Right cardiac atrium (tissue), 5 donors: ENCODE results near the gene PPP1R1B. TPM values are rescaled to one million over a fixed set of nuclear protein-coding genes. Genes with fewer than 3 reads are reported as not detected.

Source experiments
- ATAC-seq, 2 donors: fragments of 200-7000 bp; cut with Tn5 transposase; one replicate each; pipeline versions ENCODE4 v1.8.0 to v1.9.1; 2020; ENCODE audit warnings: moderate library complexity in 2 of 2, mild to moderate bottlenecking in 1 of 2
- DNase-seq, 3 donors: peaks; one replicate each; pipeline ENCODE4 v3.0.0-alpha.2; 2020
- H3K27ac ChIP-seq: one replicate; pipeline ENCODE4 v1.5.1; 2013; ENCODE audit warnings: mild to moderate bottlenecking, low read length, control low read depth, moderate library complexity
- H3K27me3 ChIP-seq: one replicate; pipeline ENCODE4 v1.6.1; 2013; ENCODE audit not compliant: control insufficient read depth, insufficient read depth
- H3K4me1 ChIP-seq: one replicate; pipeline ENCODE4 v1.6.1; 2013; ENCODE audit warnings: low read length; ENCODE audit not compliant: control insufficient read depth, insufficient read depth
- H3K4me3 ChIP-seq: one replicate; pipeline ENCODE4 v1.5.1; 2013; ENCODE audit warnings: low read length, control low read depth
- H3K9me3 ChIP-seq: one replicate; pipeline ENCODE4 v1.6.1; 2013; ENCODE audit warnings: low read length; ENCODE audit not compliant: control insufficient read depth
- WGBS: extraction: QIAGEN DNeasy Blood & Tissue Kit; methylation state at CpG from one replicate; pipeline ENCODE4 v1.1.7; 2013; 5-methylcytosine and 5-hydroxymethylcytosine counted together
- intact Hi-C, 4 donors: fragments of 100-400 bp; cut with DNase I; formaldehyde crosslinking; loops; one replicate each; pipeline versions ENCODE4 v1.11.0 to v1.14.0; 2022 to 2023
- polyA plus RNA-seq: library from polyadenylated mRNA; stranded (reverse); fragments of 200-250 nt; gene quantifications from one replicate; pipeline ENCODE4 v1.2.3, GENCODE V29; 2013
- total RNA-seq, 4 donors: library from RNA; stranded (reverse); fragmentation: NEBNext Ultra II Directional; extraction: Animal tissue kit (Norgen Biotek cat#: 25700); gene quantifications; one replicate each; pipeline ENCODE4 v1.2.1, GENCODE V29; 2021
- donor health status: healthy with polysubstance abuse.
- donor health status: DM: no; HTN: yes; CAD: no.
- donor health status: DM: no; HTN: no; CAD: no.
- donor health status: DM: no; HTN: yes; CAD: no; lungs with severe emphysema.
- donor health status: DM: yes; HTN: yes; CAD: no.

PPP1R1B gene
- total and polyA plus RNA-seq, 5 donors: 2.0 to 6.6 (median 2.6) TPM

DNA sequence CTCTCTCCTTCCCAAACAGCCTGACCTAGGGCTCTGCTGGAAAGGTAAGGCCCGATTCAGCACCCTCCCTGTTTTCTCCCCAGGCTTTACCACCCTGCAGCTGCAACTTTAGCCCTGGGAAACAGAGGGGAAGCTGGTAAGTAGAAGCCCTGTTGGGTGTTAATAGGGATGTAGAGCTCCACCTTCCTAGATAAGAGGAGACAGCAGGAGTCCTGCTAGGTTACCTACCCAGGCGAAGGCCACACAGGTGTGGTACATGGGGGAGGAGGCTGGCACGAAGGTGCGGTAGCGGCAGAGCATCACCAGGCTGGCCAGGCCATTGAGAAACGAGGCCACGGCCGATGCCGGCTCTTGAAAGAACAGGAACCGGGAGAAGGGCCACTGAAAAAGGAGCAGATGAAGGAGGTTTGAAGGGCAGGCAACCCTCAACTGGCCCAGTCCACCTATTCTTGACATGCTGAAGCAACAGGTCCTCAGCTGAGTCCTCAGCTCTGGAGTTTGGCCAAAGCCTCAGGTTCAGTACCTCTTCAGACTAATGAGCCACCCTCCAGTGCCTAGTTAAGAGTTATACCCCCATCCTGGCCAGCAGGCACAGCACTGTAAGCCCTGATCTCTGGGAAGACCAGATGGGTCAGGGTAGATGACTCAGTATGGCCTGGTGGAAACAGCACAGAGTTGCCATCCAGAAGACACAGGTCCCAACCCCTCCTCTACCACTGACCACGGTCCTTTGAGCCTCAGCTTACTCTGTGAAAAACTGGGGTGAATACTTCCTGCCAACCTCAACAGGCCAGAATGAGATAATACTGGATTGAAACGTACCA, 57.8 kb downstream of the PPP1R1B start:
- DNase-seq: peak; percentile 2 to 41 (median 38)
- H3K4me1 ChIP-seq: no peaks in the 10 kb centered on the region
- no peak for ATAC-seq
- H3K4me3 ChIP-seq: no peak overlapping the region
- H3K27me3 ChIP-seq: no peaks in the 10 kb centered on the region
- no peak overlapping the region for H3K27ac ChIP-seq
- no peaks in the 10 kb centered on the region for H3K9me3 ChIP-seq
- intact Hi-C loops: no loop called here
- 91% methylated on average over 12 of the region's 12 CpGs for WGBS

Other genes starting within 250 kb of the PPP1R1B start
- gene FBXL20, start 225.3 kb upstream of the PPP1R1B start, total RNA-seq: 10 to 100 TPM in 2 of 4 donors, 1 to 10 TPM in 2; 8.6 to 12.4 (median 10.7) TPM
- 4.0 TPM for gene FBXL20, start 225.3 kb upstream of the PPP1R1B start, polyA plus RNA-seq
- 10 to 100 TPM; 21.4 to 25.8 (median 23.5) TPM for gene MED1, start 175.7 kb upstream of the PPP1R1B start, total RNA-seq
- gene MED1, start 175.7 kb upstream of the PPP1R1B start, polyA plus RNA-seq: 8.9 TPM
- 10 to 100 TPM; 24.9 to 27.9 (median 25.9) TPM for gene CDK12, start 165.5 kb upstream of the PPP1R1B start, total RNA-seq
- gene CDK12, start 165.5 kb upstream of the PPP1R1B start, polyA plus RNA-seq: 8.2 TPM
- not detected for gene NEUROD2, start 19.0 kb upstream of the PPP1R1B start, total RNA-seq
- gene NEUROD2, start 19.0 kb upstream of the PPP1R1B start, polyA plus RNA-seq: not detected
- gene STARD3, start 10.2 kb downstream of the PPP1R1B start, total RNA-seq: 10 to 100 TPM; 19.2 to 26.2 (median 22.9) TPM
- 22.7 TPM for gene STARD3, start 10.2 kb downstream of the PPP1R1B start, polyA plus RNA-seq
- 1,000 to 10,000 TPM; 2,357 to 4,356 (median 2,957) TPM for gene TCAP, start 38.4 kb downstream of the PPP1R1B start, total RNA-seq
- gene TCAP, start 38.4 kb downstream of the PPP1R1B start, polyA plus RNA-seq: 4,928 TPM
- 10 to 100 TPM; 18.1 to 39.6 (median 21.3) TPM for gene PNMT, start 41.5 kb downstream of the PPP1R1B start, total RNA-seq
- 32.7 TPM for gene PNMT, start 41.5 kb downstream of the PPP1R1B start, polyA plus RNA-seq
- 10 to 100 TPM; 12.9 to 24.0 (median 15.2) TPM for gene PGAP3, start 61.1 kb downstream of the PPP1R1B start, total RNA-seq
- gene PGAP3, start 61.1 kb downstream of the PPP1R1B start, polyA plus RNA-seq: 13.6 TPM
- gene ERBB2, start 73.1 kb downstream of the PPP1R1B start, total RNA-seq: 100 to 1,000 TPM in 3 of 4 donors, 10 to 100 TPM in 1; 99.2 to 178 (median 114) TPM
- gene ERBB2, start 73.1 kb downstream of the PPP1R1B start, polyA plus RNA-seq: 56.4 TPM
- gene MIEN1, start 103.6 kb downstream of the PPP1R1B start, total RNA-seq: 10 to 100 TPM; 53.6 to 67.8 (median 61.8) TPM
- gene MIEN1, start 103.6 kb downstream of the PPP1R1B start, polyA plus RNA-seq: 152 TPM
- 1 to 10 TPM in 3 of 4 donors, under 1 TPM in 1; 0.39 to 2.7 (median 1.6) TPM for gene GRB7, start 111.0 kb downstream of the PPP1R1B start, total RNA-seq
- 0.70 TPM for gene GRB7, start 111.0 kb downstream of the PPP1R1B start, polyA plus RNA-seq
- 1 to 10 TPM in 1 of 4 donors, under 1 TPM in 3; 0.28 to 1.3 (median 0.71) TPM for gene IKZF3, start 237.4 kb downstream of the PPP1R1B start, total RNA-seq
- 0.14 TPM for gene IKZF3, start 237.4 kb downstream of the PPP1R1B start, polyA plus RNA-seq
- not detected for gene ZPBP2, start 241.2 kb downstream of the PPP1R1B start, total RNA-seq
- gene ZPBP2, start 241.2 kb downstream of the PPP1R1B start, polyA plus RNA-seq: not detected